Brain microvascular endothelial cell (primary cell): ENCODE data around the gene SOWAHA.
A peak's percentile ranks its signal among the peaks of the same experiment; 100 is the strongest.

Source experiments
- DNase-seq: peaks from one replicate; pipeline ENCODE4 v3.0.0-alpha.2; 2020
- H3K27ac ChIP-seq: fragments of 250-450 bp; sonication (Bioruptor Pico); 2 replicates; pipeline ENCODE4 v1.5.1; 2020; ENCODE audit warnings: mild to moderate bottlenecking, moderate library complexity
- H3K27me3 ChIP-seq: fragments of 250-450 bp; sonication (Bioruptor Pico); replicated peaks from 2 replicates; pipeline ENCODE4 v1.5.1; 2020; ENCODE audit warnings: mild to moderate bottlenecking
- H3K36me3 ChIP-seq: fragments of 250-450 bp; sonication (Bioruptor Pico); replicated peaks from 2 replicates; pipeline ENCODE4 v1.5.1; 2020; ENCODE audit warnings: mild to moderate bottlenecking
- H3K4me3 ChIP-seq: 2 replicates; pipeline ENCODE4 v1.5.1; 2011; ENCODE audit warnings: low read depth, mild to moderate bottlenecking, control low read depth, low read length, moderate library complexity
- CTCF ChIP-seq: IDR thresholded peaks from 2 replicates; pipeline ENCODE4 v1.5.1; 2011; ENCODE audit warnings: low read depth, mild to moderate bottlenecking, moderate library complexity, low read length, control low read depth, inconsistent platforms; ENCODE audit errors: missing control alignments
- in situ Hi-C: cut with HindIII; loops from 2 replicates; pipeline ENCODE4 v1.10.0; 2017; ENCODE audit warnings: low sequenced_read_pairs, low pct_ligation_motif_present

Gene SOWAHA

DNA sequence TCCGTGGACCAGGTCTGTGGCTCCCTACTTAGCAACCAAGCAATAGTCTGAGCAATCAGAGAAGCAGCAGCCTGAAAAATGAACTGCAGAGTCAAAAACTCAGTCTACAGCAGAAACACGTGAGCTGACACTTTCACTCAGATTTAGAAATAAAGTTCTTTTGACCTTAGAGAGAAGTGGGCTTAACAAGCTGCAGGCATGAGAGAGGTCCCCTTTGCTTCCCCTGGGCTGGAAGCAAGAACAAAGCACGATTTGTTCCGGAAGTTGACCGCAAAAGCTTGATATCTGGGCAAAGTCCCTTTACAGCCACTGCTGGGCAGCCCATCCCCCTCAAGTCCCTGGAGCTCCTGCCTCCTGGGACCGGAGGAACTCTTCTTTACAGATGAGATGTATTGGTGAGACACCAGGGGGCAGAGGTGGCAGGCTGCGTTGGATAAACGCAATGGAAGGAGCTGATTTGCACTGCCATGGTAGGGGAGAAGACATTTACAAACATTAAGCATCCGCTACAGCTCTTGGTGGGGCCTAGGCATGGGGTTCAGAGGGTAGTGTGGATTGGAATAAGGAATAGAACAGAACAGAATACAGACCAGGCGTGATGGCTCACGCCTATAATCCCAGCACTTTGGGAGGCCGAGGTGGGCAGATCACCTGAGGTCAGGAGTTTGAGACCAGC is 5.8 kb upstream of the SOWAHA start:
- H3K27ac ChIP-seq = no peak overlapping the region
- peaks cover 7% of the 10 kb centered on the region for H3K27me3 ChIP-seq
- TF ChIP-seq CTCF = peak; percentile 41
- DNase-seq = no peak
- in situ Hi-C loops = no loop called here
- no peaks in the 10 kb centered on the region for H3K36me3 ChIP-seq
- no peak overlapping the region for H3K4me3 ChIP-seq

DNA sequence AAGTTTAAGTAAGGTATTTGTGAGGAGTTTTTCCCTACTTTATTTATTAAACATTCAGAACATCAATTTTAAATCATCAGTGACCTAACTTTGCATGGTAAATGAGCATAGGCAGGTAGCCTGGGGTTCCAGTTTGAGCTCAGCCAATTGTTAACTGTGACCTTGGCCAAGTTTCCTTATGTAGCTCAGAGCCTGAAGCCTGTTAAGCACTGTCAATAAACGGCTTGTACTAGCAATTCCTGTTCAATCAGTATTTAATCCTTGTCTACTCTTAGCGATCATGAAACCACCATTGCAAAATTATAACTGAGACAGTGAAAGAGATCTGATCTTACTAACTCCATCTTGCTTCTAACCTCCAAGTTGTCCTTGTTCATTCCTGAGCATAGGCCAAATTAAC is 4.7 kb upstream of the SOWAHA start:
- no peak for DNase-seq
- H3K27me3 ChIP-seq = peaks cover 13% of the 10 kb centered on the region
- no peak for TF ChIP-seq CTCF
- H3K36me3 ChIP-seq = no peaks in the 10 kb centered on the region
- H3K27ac ChIP-seq = no peak overlapping the region
- H3K4me3 ChIP-seq = no peak overlapping the region
- in situ Hi-C loops = no loop called here

DNA sequence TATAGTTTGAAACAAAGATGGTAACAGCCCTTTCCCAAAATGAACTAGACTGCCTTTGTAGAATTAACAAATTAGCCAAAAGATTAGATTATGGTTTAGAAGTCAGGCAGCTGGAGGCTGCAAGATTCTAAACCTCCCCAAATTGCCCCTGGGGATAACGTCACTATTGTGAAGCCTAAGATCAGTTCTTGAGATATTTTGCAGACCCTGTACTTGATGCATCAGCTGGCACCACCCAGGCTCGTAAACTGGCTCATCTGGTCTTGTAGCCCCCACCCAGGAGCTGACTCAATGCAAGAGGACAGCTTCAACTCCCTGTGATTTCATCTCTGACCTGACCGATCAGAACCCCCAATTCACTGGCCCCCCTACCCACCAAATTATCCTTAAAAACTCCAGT is 4.2 kb upstream of the SOWAHA start:
- in situ Hi-C loops = no loop called here
- DNase-seq = no peak
- no peaks in the 10 kb centered on the region for H3K36me3 ChIP-seq
- no peak for TF ChIP-seq CTCF
- no peak overlapping the region for H3K27ac ChIP-seq
- peaks cover 18% of the 10 kb centered on the region for H3K27me3 ChIP-seq
- no peak overlapping the region for H3K4me3 ChIP-seq

GRCh38 chr5:132810605-132811004 is 2.5 kb upstream of the SOWAHA start:
- in situ Hi-C loops = no loop called here
- H3K27ac ChIP-seq = no peak overlapping the region
- H3K27me3 ChIP-seq = peaks cover 19% of the 10 kb centered on the region
- no peaks in the 10 kb centered on the region for H3K36me3 ChIP-seq
- no peak for TF ChIP-seq CTCF
- H3K4me3 ChIP-seq = no peak overlapping the region
- no peak for DNase-seq

DNA sequence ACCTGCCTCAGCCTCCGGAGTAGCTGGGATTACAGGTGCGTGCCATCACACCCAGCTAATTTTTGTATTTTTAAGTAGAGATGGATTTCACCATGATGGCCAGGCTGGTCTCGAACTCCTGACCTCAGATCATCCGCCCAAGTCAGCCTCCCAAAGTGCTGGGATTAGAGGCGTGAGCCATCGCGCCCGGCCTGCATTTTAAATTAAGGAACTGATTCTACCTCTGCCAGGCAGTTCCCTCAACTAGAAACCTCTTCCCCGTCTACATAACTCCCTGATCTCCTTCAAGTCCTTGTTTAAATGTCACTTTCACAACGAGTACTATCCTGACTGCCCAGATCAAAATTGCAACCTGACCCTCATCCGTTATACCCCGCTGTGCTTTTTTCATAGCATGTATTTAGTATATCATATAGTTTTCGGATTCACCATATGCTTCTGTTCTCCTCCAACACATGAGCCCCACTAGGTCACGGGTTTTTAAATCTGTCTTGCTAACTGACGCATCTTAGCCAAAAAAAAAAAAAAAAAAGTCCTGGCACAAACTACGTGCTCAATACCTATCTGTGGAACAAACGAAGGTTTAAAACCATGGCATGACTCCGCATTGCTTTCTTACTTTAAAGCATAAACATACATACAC is 858 bp upstream of the SOWAHA start:
- peaks cover 19% of the 10 kb centered on the region for H3K27me3 ChIP-seq
- DNase-seq = no peak
- no peak overlapping the region for H3K27ac ChIP-seq
- no peak for TF ChIP-seq CTCF
- no peaks in the 10 kb centered on the region for H3K36me3 ChIP-seq
- in situ Hi-C loops = no loop called here
- H3K4me3 ChIP-seq = no peak overlapping the region
